IMR-90 (cell line): ENCODE data around the gene ESRRB.

Experiments
- CTCF ChIP-seq: conservative IDR thresholded peaks from 2 replicates; pipeline ENCODE4 v1.5.1; 2012; ENCODE audit warnings: mild to moderate bottlenecking, low read depth, low read length, improper control_type of control experiment
- MAFK ChIP-seq: IDR thresholded peaks from 2 replicates; pipeline ENCODE4 v1.6.1; 2012; ENCODE audit warnings: low read depth, low read length, improper control_type of control experiment
- MXI1 ChIP-seq: IDR thresholded peaks from 2 replicates; pipeline ENCODE4 v1.6.1; 2012; ENCODE audit warnings: low read depth, mild to moderate bottlenecking, low read length, moderate library complexity, borderline replicate concordance
- POLR2A ChIP-seq: IDR thresholded peaks from 2 replicates; pipeline ENCODE4 v1.6.1; 2012; ENCODE audit warnings: mild to moderate bottlenecking, low read depth, low read length
- RCOR1 ChIP-seq: IDR thresholded peaks from 2 replicates; pipeline ENCODE4 v1.6.1; 2012; ENCODE audit warnings: mild to moderate bottlenecking, low read length, improper control_type of control experiment; ENCODE audit not compliant: insufficient replicate concordance
- RFX5 ChIP-seq: IDR thresholded peaks from 2 replicates; pipeline ENCODE4 v1.8.0; 2012; ENCODE audit warnings: low read depth, mild to moderate bottlenecking, low read length, moderate library complexity
- SMC3 ChIP-seq: fragments of 150-350 bp; IDR thresholded peaks from 2 replicates; pipeline ENCODE4 v1.6.1; 2016; ENCODE audit warnings: low read depth, mild to moderate bottlenecking, antibody characterized with exemption, low read length, moderate library complexity
- USF2 ChIP-seq: fragments of 150-350 bp; IDR thresholded peaks from 2 replicates; pipeline ENCODE4 v1.6.1; 2017; ENCODE audit warnings: mild to moderate bottlenecking, antibody characterized with exemption, low read length, low read depth

GRCh38 chr14:76467711-76468155 lies 91.8 kb downstream of the ESRRB start:
- TF ChIP-seq CTCF (no peak), MAFK (no peak), SMC3 (no peak), POLR2A (no peak), MXI1 (no peak), RCOR1 (no peak), RFX5 (no peak), USF2 (no peak)
